Type B pancreatic cell (in vitro differentiated cells): ENCODE measurements around the gene COMT. TPM values are rescaled to one million over a fixed set of nuclear protein-coding genes. Genes with fewer than 3 reads are reported as not detected.

Experiments
- DNase-seq: peaks from one replicate; pipeline ENCODE4 v3.0.0; 2021; ENCODE audit warnings: mixed read lengths; ENCODE audit not compliant: unreplicated experiment; ENCODE audit errors: extremely low spot score
- H3K27ac Mint-ChIP-seq: 2 replicates; pipeline ENCODE4 v1.8.0; 2021; ENCODE audit warnings: mild to moderate bottlenecking, mixed read lengths
- H3K27me3 Mint-ChIP-seq: 2 replicates; pipeline ENCODE4 v1.8.0; 2021; ENCODE audit warnings: mixed read lengths
- H3K36me3 Mint-ChIP-seq: 2 replicates; pipeline ENCODE4 v1.8.0; 2021; ENCODE audit warnings: mixed read lengths
- H3K4me1 Mint-ChIP-seq: one replicate; pipeline ENCODE4 v1.8.0; 2021; ENCODE audit warnings: mixed read lengths; ENCODE audit not compliant: unreplicated experiment
- H3K4me3 Mint-ChIP-seq: 2 replicates; pipeline ENCODE4 v1.8.0; 2021; ENCODE audit warnings: mild to moderate bottlenecking, mixed read lengths
- H3K9me3 Mint-ChIP-seq: 2 replicates; pipeline ENCODE4 v1.8.0; 2021; ENCODE audit warnings: mixed read lengths
- total RNA-seq: library from RNA; stranded (reverse); gene quantifications from 2 replicates; pipeline ENCODE4 v1.2.1, GENCODE V29; 2021; ENCODE audit warnings: low replicate concordance
- TF ChIP-seq, protein P1 (sequence below): fragments of 200-600 bp; sonication (generic); conservative IDR thresholded peaks from 2 replicates; pipeline ENCODE4 v1.5.0; 2021; ENCODE audit warnings: antibody characterized with exemption, mild to moderate bottlenecking

Gene COMT
- total RNA-seq, 1 donor from 2014 or later = 87.4 TPM

DNA sequence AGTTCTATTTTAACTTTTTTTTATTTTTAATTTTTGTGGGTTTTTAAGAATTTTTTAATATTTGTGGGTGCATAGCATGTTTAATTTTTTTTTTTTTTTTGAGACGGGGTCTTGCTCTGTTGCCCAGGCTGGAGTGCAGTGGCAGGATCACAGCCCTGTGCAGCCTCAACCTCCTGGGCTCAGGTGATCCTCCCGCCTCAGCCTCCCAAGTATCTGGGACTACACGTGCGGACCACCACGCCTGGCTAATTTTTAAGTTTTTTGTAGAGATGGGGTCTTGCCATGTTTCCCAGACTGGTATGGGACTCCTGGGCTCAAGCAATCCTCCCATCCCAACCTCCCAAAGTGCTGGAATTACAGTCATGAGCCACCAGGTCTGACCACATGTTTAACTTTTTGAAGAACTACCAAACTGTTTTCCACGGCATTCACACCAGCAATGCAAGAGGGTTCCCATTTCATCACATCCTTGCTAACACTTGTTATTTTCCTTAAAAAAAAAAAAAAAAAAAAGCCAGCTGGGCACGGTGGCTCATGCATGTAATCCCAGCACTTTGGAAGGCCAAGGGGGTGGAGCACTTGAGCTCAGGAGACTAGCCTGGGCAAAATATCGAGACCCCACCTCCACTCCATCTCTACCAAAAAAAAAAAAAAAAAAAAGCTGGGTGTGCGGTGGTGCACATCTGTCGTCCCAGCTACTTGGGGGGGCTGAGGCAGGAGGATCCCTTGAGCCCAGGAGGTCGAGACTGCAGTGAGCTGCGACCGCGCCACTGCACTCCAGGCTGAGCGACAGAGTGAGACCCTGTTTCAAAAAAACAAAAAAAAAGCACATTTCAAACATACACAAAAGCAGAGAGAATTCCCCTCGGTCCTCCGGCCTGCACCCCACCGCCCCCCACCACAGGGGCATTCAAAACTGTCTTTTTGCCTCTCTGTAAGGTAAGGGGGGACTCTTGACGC, 16.8 kb downstream of the COMT start:
- no peaks in the 10 kb centered on the region for H3K9me3 Mint-ChIP-seq
- no peak for DNase-seq
- H3K27ac Mint-ChIP-seq = peak overlapping the region; percentile 58
- no peaks in the 10 kb centered on the region for H3K36me3 Mint-ChIP-seq
- H3K4me1 Mint-ChIP-seq = peaks cover 14% of the 10 kb centered on the region
- H3K4me3 Mint-ChIP-seq = peak overlapping the region; percentile 78
- no peaks in the 10 kb centered on the region for H3K27me3 Mint-ChIP-seq
- TF ChIP-seq, protein P1, sequence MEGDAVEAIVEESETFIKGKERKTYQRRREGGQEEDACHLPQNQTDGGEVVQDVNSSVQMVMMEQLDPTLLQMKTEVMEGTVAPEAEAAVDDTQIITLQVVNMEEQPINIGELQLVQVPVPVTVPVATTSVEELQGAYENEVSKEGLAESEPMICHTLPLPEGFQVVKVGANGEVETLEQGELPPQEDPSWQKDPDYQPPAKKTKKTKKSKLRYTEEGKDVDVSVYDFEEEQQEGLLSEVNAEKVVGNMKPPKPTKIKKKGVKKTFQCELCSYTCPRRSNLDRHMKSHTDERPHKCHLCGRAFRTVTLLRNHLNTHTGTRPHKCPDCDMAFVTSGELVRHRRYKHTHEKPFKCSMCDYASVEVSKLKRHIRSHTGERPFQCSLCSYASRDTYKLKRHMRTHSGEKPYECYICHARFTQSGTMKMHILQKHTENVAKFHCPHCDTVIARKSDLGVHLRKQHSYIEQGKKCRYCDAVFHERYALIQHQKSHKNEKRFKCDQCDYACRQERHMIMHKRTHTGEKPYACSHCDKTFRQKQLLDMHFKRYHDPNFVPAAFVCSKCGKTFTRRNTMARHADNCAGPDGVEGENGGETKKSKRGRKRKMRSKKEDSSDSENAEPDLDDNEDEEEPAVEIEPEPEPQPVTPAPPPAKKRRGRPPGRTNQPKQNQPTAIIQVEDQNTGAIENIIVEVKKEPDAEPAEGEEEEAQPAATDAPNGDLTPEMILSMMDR = no peak

DNA sequence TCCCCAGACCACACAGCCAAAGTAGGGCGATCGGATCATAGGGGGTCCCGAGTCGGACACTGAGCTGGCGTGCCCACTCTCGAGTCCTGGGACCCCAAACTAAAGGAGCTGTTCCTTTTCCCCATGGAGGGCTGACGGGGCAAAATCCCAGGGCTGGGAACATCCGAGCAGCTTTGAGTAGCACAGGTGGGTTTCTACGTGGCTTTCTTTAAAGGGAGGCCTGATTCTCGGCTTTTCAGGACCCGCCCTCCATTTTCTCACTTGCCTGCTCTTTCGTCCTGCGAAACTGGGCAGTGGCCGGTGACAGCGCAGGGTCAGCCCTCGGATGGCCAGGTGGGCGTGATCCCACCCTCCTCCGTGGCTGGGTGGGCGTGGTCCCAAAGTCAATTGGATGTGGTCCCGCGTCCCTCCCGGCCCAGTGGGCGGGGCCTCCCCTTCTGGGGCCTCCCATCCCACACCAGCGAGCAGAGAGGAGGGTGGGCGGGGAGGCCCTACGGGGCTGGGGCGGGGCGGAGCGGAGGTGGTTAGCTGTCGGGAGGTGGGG, 17.5 kb downstream of the COMT start:
- peak overlapping the region; percentile 78 for H3K4me3 Mint-ChIP-seq
- H3K36me3 Mint-ChIP-seq = no peaks in the 10 kb centered on the region
- peak overlapping the region; percentile 58 for H3K27ac Mint-ChIP-seq
- H3K4me1 Mint-ChIP-seq = peaks cover 9% of the 10 kb centered on the region
- TF ChIP-seq, protein P1 = no peak
- no peaks in the 10 kb centered on the region for H3K27me3 Mint-ChIP-seq
- DNase-seq = no peak
- H3K9me3 Mint-ChIP-seq = no peaks in the 10 kb centered on the region

DNA sequence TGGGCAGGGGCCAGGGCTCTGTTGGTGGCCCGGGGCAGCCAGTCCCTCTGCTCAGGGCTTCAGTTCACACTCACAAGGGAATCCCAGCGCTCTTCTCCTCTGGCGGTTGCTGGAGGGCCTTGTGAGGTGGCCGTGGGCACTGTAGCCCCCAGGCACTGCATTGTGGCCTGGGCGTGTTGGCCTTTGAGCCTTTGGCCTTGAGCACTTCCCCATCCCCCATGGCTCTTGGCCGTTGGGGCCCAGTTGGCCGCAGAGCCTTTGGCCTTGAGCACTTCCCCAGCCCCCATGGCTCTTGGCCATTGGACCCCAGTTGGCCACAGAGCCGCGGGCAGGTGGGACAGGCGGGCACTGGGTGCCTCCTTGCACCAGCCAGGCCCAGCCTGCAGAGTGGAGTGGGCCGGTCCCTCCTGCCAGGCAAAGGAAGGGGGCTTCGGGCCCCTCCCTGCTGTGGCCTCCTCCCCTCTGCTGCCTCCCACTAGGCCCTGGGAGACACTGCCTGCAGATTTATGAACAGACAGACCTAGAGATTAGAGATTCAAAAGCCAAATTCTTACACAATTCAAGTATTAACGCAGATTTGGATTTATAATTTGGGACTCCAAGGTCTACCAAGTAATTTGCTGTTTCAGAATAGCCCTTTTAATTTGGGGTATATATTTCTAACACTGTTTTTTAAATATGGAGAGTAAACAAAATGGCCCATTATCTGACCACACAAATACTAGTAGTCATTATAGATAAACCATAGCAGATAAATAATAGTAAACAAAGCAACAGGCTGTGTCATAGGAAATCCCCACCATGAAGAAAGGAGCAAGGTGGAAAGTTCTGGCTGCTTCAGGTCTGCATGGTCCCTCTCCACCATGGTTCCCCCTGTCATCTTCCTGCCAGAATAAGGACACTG, 18.3 kb downstream of the COMT start:
- Mint-ChIP-seq H3K4me3 (peak overlapping the region; percentile 65), H3K27ac (peak overlapping the region; percentile 67), H3K4me1 (peaks cover 9% of the 10 kb centered on the region), H3K9me3 (no peaks in the 10 kb centered on the region), H3K27me3 (no peaks in the 10 kb centered on the region), H3K36me3 (no peaks in the 10 kb centered on the region)
- no peak for DNase-seq
- TF ChIP-seq, protein P1 = no peak

DNA sequence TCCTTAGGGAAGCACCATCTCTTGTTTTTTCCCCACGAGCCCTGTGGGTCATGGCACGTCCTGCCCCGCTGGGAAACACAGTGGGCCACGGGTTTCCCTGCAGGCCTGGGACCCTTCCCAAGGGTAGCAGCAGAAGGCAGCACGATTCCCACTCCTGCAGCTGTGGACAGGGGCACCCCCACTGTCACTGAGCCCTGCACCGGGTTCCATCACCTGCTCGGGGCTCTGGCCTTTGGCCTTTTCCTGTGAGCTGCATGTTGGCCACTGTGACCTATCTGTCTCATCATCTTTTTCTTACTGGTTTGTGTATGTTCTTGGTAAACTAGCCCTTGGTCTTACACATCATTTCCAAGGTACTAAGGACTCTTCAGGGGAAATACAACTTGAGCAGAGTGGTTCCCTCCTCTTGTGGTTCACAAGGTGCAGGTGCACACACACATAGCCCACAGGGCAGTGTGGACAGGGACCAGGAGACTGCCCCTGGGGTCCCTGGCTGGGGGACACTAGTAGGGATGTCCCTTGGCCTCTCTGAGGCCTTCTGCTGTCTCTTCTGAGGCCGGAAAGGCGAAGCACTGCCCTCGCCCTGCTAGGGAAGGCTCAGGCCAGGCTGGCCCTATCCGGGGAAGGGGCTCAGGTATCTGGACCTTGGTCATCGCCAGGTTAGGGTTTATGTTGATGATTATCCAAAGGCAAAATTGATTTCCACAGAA, 19.1 kb downstream of the COMT start:
- Mint-ChIP-seq H3K4me1 (peaks cover 9% of the 10 kb centered on the region), H3K9me3 (no peaks in the 10 kb centered on the region), H3K36me3 (no peaks in the 10 kb centered on the region), H3K27me3 (no peaks in the 10 kb centered on the region), H3K27ac (peak overlapping the region; percentile 67), H3K4me3 (peak overlapping the region; percentile 59)
- DNase-seq = no peak
- TF ChIP-seq, protein P1 = no peak

DNA sequence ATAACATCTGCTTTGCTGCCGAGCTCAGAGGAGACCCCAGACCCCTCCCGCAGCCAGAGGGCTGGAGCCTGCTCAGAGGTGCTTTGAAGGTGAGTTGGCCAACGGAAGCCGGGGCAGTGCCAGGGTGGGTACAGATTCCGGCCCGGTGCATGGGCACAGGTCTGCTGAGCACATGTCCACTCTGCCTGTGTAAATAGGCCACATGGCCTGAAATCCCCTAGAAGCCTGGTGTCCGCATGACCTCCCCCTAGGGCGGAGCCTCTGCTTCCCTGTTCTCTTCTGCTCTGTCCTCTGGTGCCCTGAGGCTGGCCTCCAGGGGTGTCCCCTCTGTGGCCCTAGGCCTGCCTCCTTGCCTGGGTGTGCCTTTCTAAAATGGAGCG, 19.6 kb downstream of the COMT start:
- TF ChIP-seq, protein P1 = no peak
- DNase-seq = no peak
- no peaks in the 10 kb centered on the region for H3K36me3 Mint-ChIP-seq
- H3K9me3 Mint-ChIP-seq = no peaks in the 10 kb centered on the region
- H3K4me3 Mint-ChIP-seq = no peak overlapping the region
- H3K27me3 Mint-ChIP-seq = no peaks in the 10 kb centered on the region
- H3K4me1 Mint-ChIP-seq = peaks cover 14% of the 10 kb centered on the region
- H3K27ac Mint-ChIP-seq = no peak overlapping the region
